IMR-90 (cell line): Measurements from ENCODE around the gene MLF2. TPM values are rescaled to one million over a fixed set of nuclear protein-coding genes. Genes with fewer than 3 reads are reported as not detected.
A peak's percentile ranks its signal among the peaks of the same experiment; 100 is the strongest.

Source experiments
- ATAC-seq: fragments of 200-7000 bp; cut with Tn5 transposase; 2 replicates; pipeline ENCODE4 v1.9.1; 2020; ENCODE audit warnings: low read depth, mild to moderate bottlenecking, moderate library complexity
- BruUV-seq: library from RNA; stranded (reverse); fragments of 400-500 nt; replicated peaks from 2 replicates; lab custom pipeline; 2021; lab: Mats Ljungman, UMichigan
- CTCF ChIA-PET: fragments of 300-600 bp; formaldehyde crosslinking; extraction: SDS; loops from one replicate; lab custom pipeline; 2021; ENCODE audit warnings: antibody characterized with exemption; lab: Yijun Ruan, JAX
- POLR2A ChIA-PET: fragments of 300-600 bp; sonication (Branson Sonifier 250); formaldehyde crosslinking; loops from one replicate; lab custom pipeline; 2022; ENCODE audit warnings: antibody characterized with exemption; ENCODE audit not compliant: unreplicated experiment; lab: Charles Lee
- DNase-seq: peaks from one replicate; pipeline ENCODE4 v3.0.0; 2013
- H2AFZ ChIP-seq: replicated peaks from 2 replicates; pipeline ENCODE3; 2013; ENCODE audit warnings: low read length, mild to moderate bottlenecking; ENCODE audit not compliant: poor library complexity
- H2AK5ac ChIP-seq: 2 replicates; pipeline ENCODE4 v1.6.1; 2013; ENCODE audit warnings: low read depth, low read length, inconsistent platforms
- H2AK9ac ChIP-seq: replicated peaks from 2 replicates; pipeline ENCODE3; 2013; ENCODE audit warnings: mild to moderate bottlenecking, low read depth, low read length, moderate library complexity; ENCODE audit not compliant: poor library complexity
- H2BK120ac ChIP-seq: 2 replicates; pipeline ENCODE4 v1.6.1; 2013; ENCODE audit warnings: low read depth, low read length, inconsistent platforms
- H2BK15ac ChIP-seq: 3 replicates; pipeline ENCODE4 v1.6.1; 2013; ENCODE audit warnings: low read depth, low read length, inconsistent platforms
- H2BK20ac ChIP-seq: 2 replicates; pipeline ENCODE4 v1.6.1; 2013; ENCODE audit warnings: low read depth, mild to moderate bottlenecking, inconsistent platforms, low read length, moderate library complexity
- H2BK5ac ChIP-seq: 2 replicates; pipeline ENCODE4 v1.6.1; 2013; ENCODE audit warnings: mild to moderate bottlenecking, low read depth, low read length, inconsistent platforms; ENCODE audit not compliant: poor library complexity, severe bottlenecking
- H3K14ac ChIP-seq: replicated peaks from 2 replicates; pipeline ENCODE4 v1.6.1; 2013; ENCODE audit warnings: low read depth, low read length, inconsistent platforms
- H3K18ac ChIP-seq: 2 replicates; pipeline ENCODE4 v1.6.1; 2013; ENCODE audit warnings: low read depth, low read length, control low read depth
- H3K23ac ChIP-seq: 2 replicates; pipeline ENCODE4 v1.6.1; 2013; ENCODE audit warnings: low read depth, low read length, inconsistent platforms
- H3K27ac ChIP-seq: 2 replicates; pipeline ENCODE4 v1.5.1; 2013; ENCODE audit warnings: mild to moderate bottlenecking, control low read depth, low read length; ENCODE audit not compliant: insufficient read depth
- H3K27me3 ChIP-seq: 2 replicates; pipeline ENCODE4 v1.6.1; 2013; ENCODE audit warnings: low read length; ENCODE audit not compliant: control insufficient read depth, insufficient read depth
- H3K36me3 ChIP-seq: 2 replicates; pipeline ENCODE4 v1.6.1; 2013; ENCODE audit warnings: low read length, mixed read lengths; ENCODE audit not compliant: control insufficient read depth, insufficient read depth
- H3K4ac ChIP-seq: 2 replicates; pipeline ENCODE4 v1.6.1; 2013; ENCODE audit warnings: low read depth, low read length, inconsistent platforms
- H3K4me1 ChIP-seq: 2 replicates; pipeline ENCODE4 v1.6.1; 2013; ENCODE audit warnings: low read length, mixed read lengths; ENCODE audit not compliant: control insufficient read depth, insufficient read depth
- H3K4me2 ChIP-seq: 2 replicates; pipeline ENCODE4 v1.6.1; 2013; ENCODE audit warnings: low read depth, mild to moderate bottlenecking, control low read depth, low read length, moderate library complexity
- H3K4me3 ChIP-seq: 2 replicates; pipeline ENCODE4 v1.5.1; 2013; ENCODE audit warnings: low read depth, mild to moderate bottlenecking, control low read depth, low read length, moderate library complexity; ENCODE audit not compliant: insufficient read depth
- H3K56ac ChIP-seq: 2 replicates; pipeline ENCODE4 v1.6.1; 2013; ENCODE audit warnings: low read length, inconsistent platforms; ENCODE audit not compliant: insufficient read depth; ENCODE audit errors: extremely low read depth
- H3K79me1 ChIP-seq, 2 experiments: 2 replicates each; pipeline ENCODE4 v1.6.1; 2013; ENCODE audit warnings: low read length in 2 of 2, inconsistent platforms in 1 of 2, low read depth in 1 of 2
- H3K9ac ChIP-seq: 2 replicates; pipeline ENCODE4 v1.6.1; 2013; ENCODE audit warnings: low read depth, low read length, control low read depth
- H3K9me1 ChIP-seq: 2 replicates; pipeline ENCODE4 v1.6.1; 2013; ENCODE audit warnings: low read length, inconsistent platforms; ENCODE audit not compliant: insufficient read depth
- H3K9me3 ChIP-seq: 2 replicates; pipeline ENCODE4 v1.6.1; 2013; ENCODE audit warnings: low read length; ENCODE audit not compliant: control insufficient read depth, insufficient read depth
- H4K20me1 ChIP-seq: 2 replicates; pipeline ENCODE4 v1.6.1; 2013; ENCODE audit warnings: low read length, inconsistent platforms; ENCODE audit not compliant: insufficient read depth
- H4K5ac ChIP-seq: 2 replicates; pipeline ENCODE4 v1.6.1; 2013; ENCODE audit warnings: mild to moderate bottlenecking, low read depth, low read length, control low read depth
- H4K8ac ChIP-seq, 2 experiments: 2 replicates each; pipeline ENCODE4 v1.6.1; 2013; ENCODE audit warnings: low read depth in 2 of 2, low read length in 2 of 2, control low read depth in 1 of 2, inconsistent platforms in 1 of 2
- H4K91ac ChIP-seq: 2 replicates; pipeline ENCODE4 v1.6.1; 2013; ENCODE audit warnings: low read depth, low read length, inconsistent platforms; ENCODE audit not compliant: insufficient read depth
- BHLHE40 ChIP-seq: fragments of 150-350 bp; IDR thresholded peaks from 2 replicates; pipeline ENCODE4 v1.6.1; 2016; ENCODE audit warnings: mild to moderate bottlenecking, low read depth, low read length
- CEBPB ChIP-seq: IDR thresholded peaks from 2 replicates; pipeline ENCODE4 v1.6.1; 2012; ENCODE audit warnings: low read depth, low read length, improper control_type of control experiment
- CHD1 ChIP-seq: IDR thresholded peaks from 2 replicates; pipeline ENCODE4 v1.6.1; 2012; ENCODE audit warnings: low read depth, low read length, improper control_type of control experiment
- FOS ChIP-seq: fragments of 150-350 bp; IDR thresholded peaks from 2 replicates; pipeline ENCODE4 v1.6.1; 2016; ENCODE audit warnings: low read depth, low read length
- MAFK ChIP-seq: IDR thresholded peaks from 2 replicates; pipeline ENCODE4 v1.6.1; 2012; ENCODE audit warnings: low read depth, low read length, improper control_type of control experiment
- MAZ ChIP-seq: IDR thresholded peaks from 2 replicates; pipeline ENCODE4 v1.6.1; 2012; ENCODE audit warnings: low read depth, mild to moderate bottlenecking, low read length, improper control_type of control experiment, moderate library complexity, borderline replicate concordance
- MXI1 ChIP-seq: IDR thresholded peaks from 2 replicates; pipeline ENCODE4 v1.6.1; 2012; ENCODE audit warnings: low read depth, mild to moderate bottlenecking, low read length, moderate library complexity, borderline replicate concordance
- NFE2L2 ChIP-seq: fragments of 150-350 bp; IDR thresholded peaks from 2 replicates; pipeline ENCODE4 v1.6.1; 2016; ENCODE audit warnings: low read depth, mild to moderate bottlenecking, low read length
- POLR2A ChIP-seq: IDR thresholded peaks from 2 replicates; pipeline ENCODE4 v1.6.1; 2012; ENCODE audit warnings: mild to moderate bottlenecking, low read depth, low read length
- RAD21 ChIP-seq: IDR thresholded peaks from 2 replicates; pipeline ENCODE4 v1.6.1; 2012; ENCODE audit warnings: low read length, improper control_type of control experiment
- RCOR1 ChIP-seq: IDR thresholded peaks from 2 replicates; pipeline ENCODE4 v1.6.1; 2012; ENCODE audit warnings: mild to moderate bottlenecking, low read length, improper control_type of control experiment; ENCODE audit not compliant: insufficient replicate concordance
- RFX5 ChIP-seq: IDR thresholded peaks from 2 replicates; pipeline ENCODE4 v1.8.0; 2012; ENCODE audit warnings: low read depth, mild to moderate bottlenecking, low read length, moderate library complexity
- SMC3 ChIP-seq: fragments of 150-350 bp; IDR thresholded peaks from 2 replicates; pipeline ENCODE4 v1.6.1; 2016; ENCODE audit warnings: low read depth, mild to moderate bottlenecking, antibody characterized with exemption, low read length, moderate library complexity
- WGBS, 2 experiments: methylation state at CpG; one replicate each; pipeline versions ENCODE4 v1.1.5 to v1.1.7; 2013; ENCODE audit warnings: missing lambda C conversion rate in 2 of 2; ENCODE audit not compliant: insufficient read length in 1 of 2; ENCODE audit errors: extremely low coverage in 2 of 2; 5-methylcytosine and 5-hydroxymethylcytosine counted together
- dilution Hi-C: fragments of 300-500 bp; cut with HindIII; formaldehyde crosslinking; loops from one replicate; pipeline ENCODE4 v1.14.3; 2018; ENCODE audit warnings: low sequenced_read_pairs; ENCODE audit not compliant: unreplicated experiment
- in situ Hi-C: fragments of 300-500 bp; cut with MboI; formaldehyde crosslinking; loops from 3 replicates; pipeline ENCODE4 v1.14.3; 2019; ENCODE audit warnings: low sequenced_read_pairs, inconsistent platforms, mixed read lengths
- intact Hi-C: fragments of 100-400 bp; cut with micrococcal nuclease; formaldehyde crosslinking; loops from 2 replicates; pipeline ENCODE4 v1.10.0; 2022
- polyA plus RNA-seq, 3 experiments: library from polyadenylated mRNA; depleted of rRNA; stranded (reverse); fragments of >200 nt; gene quantifications; 2 replicates each; pipeline ENCODE4 v1.2.3, GENCODE V29; 2012; ENCODE audit warnings: low replicate concordance in 1 of 3
- total RNA-seq: library from RNA; depleted of rRNA; stranded (reverse); fragments of >200 nt; gene quantifications from 2 replicates; pipeline ENCODE4 v1.2.3, GENCODE V29; 2012
- TF ChIP-seq, protein P1 (sequence below): fragments of 150-350 bp; IDR thresholded peaks from 2 replicates; pipeline ENCODE4 v1.6.1; 2017; ENCODE audit warnings: mild to moderate bottlenecking, antibody characterized with exemption, low read length, low read depth
- TF ChIP-seq, protein P2 (sequence below): conservative IDR thresholded peaks from 2 replicates; pipeline ENCODE4 v1.5.1; 2012; ENCODE audit warnings: mild to moderate bottlenecking, low read depth, low read length, improper control_type of control experiment
- TF ChIP-seq, protein P3 (sequence below): fragments of 150-350 bp; IDR thresholded peaks from 2 replicates; pipeline ENCODE4 v1.6.1; 2016; ENCODE audit warnings: low read depth, mild to moderate bottlenecking, low read length, moderate library complexity, borderline replicate concordance

Gene MLF2
- total and polyA plus RNA-seq, 2 of the 4 experiments (the other 2 are of a cell fraction): 236 to 403 TPM

DNA sequence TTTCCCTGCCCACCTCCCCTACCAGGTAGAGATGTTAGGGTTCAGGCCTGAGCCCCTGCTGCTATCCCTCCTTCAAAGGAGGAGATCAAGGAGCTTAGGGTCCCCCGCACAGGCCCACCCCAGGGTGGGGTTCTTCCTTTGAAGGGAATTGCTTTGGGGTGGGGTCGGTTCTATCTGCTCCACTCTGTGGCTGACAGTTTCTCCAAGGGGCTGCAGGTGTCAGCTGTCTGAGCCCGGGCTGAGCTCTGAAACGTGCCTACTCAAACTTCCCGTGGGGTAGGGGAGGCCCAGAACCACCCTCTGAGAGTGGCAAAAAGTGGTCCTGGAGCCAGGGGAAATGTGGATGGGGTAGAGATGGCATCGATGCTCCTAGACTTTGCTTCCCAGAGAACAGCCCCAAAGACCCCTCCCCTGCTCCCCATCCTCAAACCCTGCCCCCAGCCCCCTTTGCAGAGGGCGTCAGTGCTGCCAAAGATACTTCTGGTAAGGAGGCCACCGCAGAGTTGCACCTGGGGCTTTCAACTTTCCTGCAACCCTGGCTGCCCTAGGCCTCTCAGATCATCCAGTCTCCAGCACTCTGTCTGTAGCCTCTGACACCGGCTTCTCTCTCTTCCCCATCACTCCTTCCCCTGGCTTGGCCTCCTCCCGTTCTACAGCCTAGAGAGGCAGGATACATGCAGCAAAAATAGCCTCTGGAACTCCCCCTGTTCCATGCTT, 30.1 kb upstream of the MLF2 start:
- Histone ChIP-seq H4K8ac (no peak overlapping the region), H2AFZ (peak overlapping the region; percentile 73), H2AK5ac (no peak overlapping the region), H3K36me3 (no peaks in the 10 kb centered on the region), H3K9me3 (no peaks in the 10 kb centered on the region), H3K79me1 (no peaks in the 10 kb centered on the region), H2BK120ac (no peak overlapping the region), H3K23ac (no peak overlapping the region), H2BK5ac (no peak overlapping the region), H3K9me1 (no peaks in the 10 kb centered on the region), H4K91ac (no peak overlapping the region), H2BK15ac (no peak overlapping the region), H3K4ac (no peak overlapping the region), H3K4me2 (no peak overlapping the region), H3K27me3 (no peaks in the 10 kb centered on the region), H3K9ac (no peak overlapping the region), H3K14ac (no peak overlapping the region), H3K4me1 (peaks cover 4% of the 10 kb centered on the region; the same call in 1 of the 2 replicates), H3K4me3 (no peak overlapping the region), H3K18ac (no peak overlapping the region), H2AK9ac (peak overlapping the region; percentile 55), H4K20me1 (no peaks in the 10 kb centered on the region), H2BK20ac (no peak overlapping the region), H3K27ac (no peak overlapping the region), H3K56ac (no peak overlapping the region), H4K5ac (no peak overlapping the region)
- WGBS, 2 experiments: no CpG with 5 or more reads among the region's 10 CpGs
- CTCF ChIA-PET: no interaction called here
- BruUV-seq: no TSS peak
- POLR2A ChIA-PET: no interaction called here
- intact Hi-C loops (no loop called here), dilution Hi-C loops (no loop called here), in situ Hi-C loops (no loop called here)
- TF ChIP-seq CHD1 (no peak), RAD21 (no peak), FOS (no peak), POLR2A (no peak), NFE2L2 (no peak), RCOR1 (no peak), RFX5 (no peak), CEBPB (no peak), SMC3 (no peak), MAFK (no peak), MAZ (no peak), BHLHE40 (no peak), MXI1 (no peak)
- TF ChIP-seq, protein P1, sequence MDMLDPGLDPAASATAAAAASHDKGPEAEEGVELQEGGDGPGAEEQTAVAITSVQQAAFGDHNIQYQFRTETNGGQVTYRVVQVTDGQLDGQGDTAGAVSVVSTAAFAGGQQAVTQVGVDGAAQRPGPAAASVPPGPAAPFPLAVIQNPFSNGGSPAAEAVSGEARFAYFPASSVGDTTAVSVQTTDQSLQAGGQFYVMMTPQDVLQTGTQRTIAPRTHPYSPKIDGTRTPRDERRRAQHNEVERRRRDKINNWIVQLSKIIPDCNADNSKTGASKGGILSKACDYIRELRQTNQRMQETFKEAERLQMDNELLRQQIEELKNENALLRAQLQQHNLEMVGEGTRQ: no peak
- TF ChIP-seq, protein P2, sequence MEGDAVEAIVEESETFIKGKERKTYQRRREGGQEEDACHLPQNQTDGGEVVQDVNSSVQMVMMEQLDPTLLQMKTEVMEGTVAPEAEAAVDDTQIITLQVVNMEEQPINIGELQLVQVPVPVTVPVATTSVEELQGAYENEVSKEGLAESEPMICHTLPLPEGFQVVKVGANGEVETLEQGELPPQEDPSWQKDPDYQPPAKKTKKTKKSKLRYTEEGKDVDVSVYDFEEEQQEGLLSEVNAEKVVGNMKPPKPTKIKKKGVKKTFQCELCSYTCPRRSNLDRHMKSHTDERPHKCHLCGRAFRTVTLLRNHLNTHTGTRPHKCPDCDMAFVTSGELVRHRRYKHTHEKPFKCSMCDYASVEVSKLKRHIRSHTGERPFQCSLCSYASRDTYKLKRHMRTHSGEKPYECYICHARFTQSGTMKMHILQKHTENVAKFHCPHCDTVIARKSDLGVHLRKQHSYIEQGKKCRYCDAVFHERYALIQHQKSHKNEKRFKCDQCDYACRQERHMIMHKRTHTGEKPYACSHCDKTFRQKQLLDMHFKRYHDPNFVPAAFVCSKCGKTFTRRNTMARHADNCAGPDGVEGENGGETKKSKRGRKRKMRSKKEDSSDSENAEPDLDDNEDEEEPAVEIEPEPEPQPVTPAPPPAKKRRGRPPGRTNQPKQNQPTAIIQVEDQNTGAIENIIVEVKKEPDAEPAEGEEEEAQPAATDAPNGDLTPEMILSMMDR: no peak
- TF ChIP-seq, protein P3, sequence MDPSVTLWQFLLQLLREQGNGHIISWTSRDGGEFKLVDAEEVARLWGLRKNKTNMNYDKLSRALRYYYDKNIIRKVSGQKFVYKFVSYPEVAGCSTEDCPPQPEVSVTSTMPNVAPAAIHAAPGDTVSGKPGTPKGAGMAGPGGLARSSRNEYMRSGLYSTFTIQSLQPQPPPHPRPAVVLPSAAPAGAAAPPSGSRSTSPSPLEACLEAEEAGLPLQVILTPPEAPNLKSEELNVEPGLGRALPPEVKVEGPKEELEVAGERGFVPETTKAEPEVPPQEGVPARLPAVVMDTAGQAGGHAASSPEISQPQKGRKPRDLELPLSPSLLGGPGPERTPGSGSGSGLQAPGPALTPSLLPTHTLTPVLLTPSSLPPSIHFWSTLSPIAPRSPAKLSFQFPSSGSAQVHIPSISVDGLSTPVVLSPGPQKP: no peak
- DNase-seq (no peak), ATAC-seq (no peak)
